Measurements from ENCODE around the gene GAPDHS. TPM values are rescaled to one million over a fixed set of nuclear protein-coding genes. Genes with fewer than 3 reads are reported as not detected.

Gene GAPDHS
- total RNA-seq, 1 donor from 2014 or later, result not detected

DNA sequence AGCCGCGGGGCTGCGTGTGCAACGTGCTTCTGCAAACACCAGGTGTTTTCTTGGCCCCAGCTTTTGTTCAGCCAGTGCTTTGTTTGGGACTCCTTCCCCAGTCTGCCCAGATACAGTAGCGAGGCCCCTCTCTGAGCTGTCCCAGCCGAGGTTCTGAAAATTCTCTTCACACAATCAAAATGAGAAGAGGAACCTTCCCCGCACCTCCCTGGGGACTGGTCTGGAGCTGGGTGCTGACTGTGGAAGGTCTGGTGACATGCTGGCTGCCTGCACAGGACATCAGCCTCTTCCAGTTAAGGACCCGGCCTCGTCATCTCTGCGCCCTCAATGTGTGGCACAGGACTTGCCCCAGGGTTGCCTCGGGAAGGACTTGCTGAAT, 26.0 kb downstream of the GAPDHS start:
- TF ChIP-seq, protein P1, sequence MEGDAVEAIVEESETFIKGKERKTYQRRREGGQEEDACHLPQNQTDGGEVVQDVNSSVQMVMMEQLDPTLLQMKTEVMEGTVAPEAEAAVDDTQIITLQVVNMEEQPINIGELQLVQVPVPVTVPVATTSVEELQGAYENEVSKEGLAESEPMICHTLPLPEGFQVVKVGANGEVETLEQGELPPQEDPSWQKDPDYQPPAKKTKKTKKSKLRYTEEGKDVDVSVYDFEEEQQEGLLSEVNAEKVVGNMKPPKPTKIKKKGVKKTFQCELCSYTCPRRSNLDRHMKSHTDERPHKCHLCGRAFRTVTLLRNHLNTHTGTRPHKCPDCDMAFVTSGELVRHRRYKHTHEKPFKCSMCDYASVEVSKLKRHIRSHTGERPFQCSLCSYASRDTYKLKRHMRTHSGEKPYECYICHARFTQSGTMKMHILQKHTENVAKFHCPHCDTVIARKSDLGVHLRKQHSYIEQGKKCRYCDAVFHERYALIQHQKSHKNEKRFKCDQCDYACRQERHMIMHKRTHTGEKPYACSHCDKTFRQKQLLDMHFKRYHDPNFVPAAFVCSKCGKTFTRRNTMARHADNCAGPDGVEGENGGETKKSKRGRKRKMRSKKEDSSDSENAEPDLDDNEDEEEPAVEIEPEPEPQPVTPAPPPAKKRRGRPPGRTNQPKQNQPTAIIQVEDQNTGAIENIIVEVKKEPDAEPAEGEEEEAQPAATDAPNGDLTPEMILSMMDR (IDR thresholded peaks at IDR 0.05), result no peak
- Mint-ChIP-seq H3K9me3 (no peaks in the 10 kb centered on the region), H3K27ac (no peak overlapping the region), H3K27me3 (peaks cover 58% of the 10 kb centered on the region), H3K36me3 (ENCODE audit: low read depth) (no peaks in the 10 kb centered on the region), H3K4me3 (peak overlapping the region; percentile 51), H3K4me1 (peaks cover 24% of the 10 kb centered on the region)
- ATAC-seq (ENCODE audit: low read depth) (peak; percentile 89), DNase-seq (peak; percentile 34)
- CTCF ChIA-PET, result interaction anchor here (0.8 kb wide), 1 partner anchor 12 kb away, joined by 3 read pairs; no protein-coding TSS in a partner anchor
- intact Hi-C loops (cut with micrococcal nuclease), result no loop called here
- POLR2A ChIA-PET, result interaction anchor here (0.6 kb wide), 1 partner anchor 930 kb away, joined by 3 read pairs; no protein-coding TSS in a partner anchor

DNA sequence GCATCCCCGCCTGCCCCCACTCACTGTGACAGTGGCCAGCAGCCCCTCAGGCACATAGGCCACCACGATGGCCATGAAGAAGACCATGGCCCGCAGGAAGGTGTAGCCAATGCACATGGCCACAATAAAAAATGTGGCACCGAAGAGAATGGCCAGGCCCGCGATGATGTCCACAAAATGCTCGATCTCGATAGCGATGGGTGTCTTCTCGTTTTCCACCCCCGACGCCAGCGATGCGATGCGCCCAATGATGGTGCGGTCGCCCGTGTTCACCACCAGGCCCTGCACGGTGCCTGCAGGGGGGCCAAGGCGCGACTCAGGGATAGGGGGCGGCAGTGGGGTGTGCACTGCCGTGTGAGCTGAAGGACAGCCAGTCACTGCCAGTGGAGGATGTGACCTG, 26.5 kb downstream of the GAPDHS start:
- ChIA-PET CTCF (interaction anchor here (0.8 kb wide), 1 partner anchor 12 kb away, joined by 3 read pairs; no protein-coding TSS in a partner anchor), POLR2A (no interaction called here)
- no peak for ATAC-seq (ENCODE audit: low read depth)
- H3K27me3 Mint-ChIP-seq, result peaks cover 58% of the 10 kb centered on the region
- intact Hi-C loops (cut with micrococcal nuclease), result no loop called here
- peaks cover 24% of the 10 kb centered on the region for H3K4me1 Mint-ChIP-seq
- DNase-seq, result no peak
- TF ChIP-seq, protein P1 (IDR thresholded peaks at IDR 0.05), result no peak
- no peak overlapping the region for H3K27ac Mint-ChIP-seq
- no peak overlapping the region for H3K4me3 Mint-ChIP-seq
- H3K36me3 Mint-ChIP-seq (ENCODE audit: low read depth), result no peaks in the 10 kb centered on the region
- no peaks in the 10 kb centered on the region for H3K9me3 Mint-ChIP-seq

DNA sequence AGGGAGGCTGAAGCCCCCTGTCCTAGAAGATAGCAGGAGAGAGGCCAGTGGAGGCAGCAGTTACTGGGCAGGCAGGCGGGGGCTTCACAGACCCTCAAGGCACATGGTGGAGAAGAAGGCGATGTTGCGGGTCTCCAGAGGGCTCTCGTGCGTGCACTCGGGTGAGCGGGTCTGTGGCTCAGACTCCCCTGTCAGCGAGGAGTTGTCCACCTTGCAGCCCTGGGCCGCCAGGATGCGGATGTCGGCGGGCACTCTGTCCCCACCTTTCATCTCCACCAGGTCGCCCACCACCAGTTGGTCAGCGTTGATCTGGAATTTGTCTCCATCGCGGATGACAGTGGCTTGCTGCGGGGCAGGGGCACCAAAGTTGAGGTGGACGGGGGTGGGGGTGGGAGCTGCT, 27.0 kb downstream of the GAPDHS start:
- Mint-ChIP-seq H3K4me3 (no peak overlapping the region), H3K36me3 (ENCODE audit: low read depth) (no peaks in the 10 kb centered on the region), H3K4me1 (peaks cover 24% of the 10 kb centered on the region), H3K27ac (no peak overlapping the region), H3K9me3 (no peaks in the 10 kb centered on the region), H3K27me3 (peaks cover 59% of the 10 kb centered on the region)
- no peak for ATAC-seq (ENCODE audit: low read depth)
- ChIA-PET CTCF (no interaction called here), POLR2A (no interaction called here)
- intact Hi-C loops (cut with micrococcal nuclease), result no loop called here
- DNase-seq, result no peak
- TF ChIP-seq, protein P1 (IDR thresholded peaks at IDR 0.05), result no peak

DNA sequence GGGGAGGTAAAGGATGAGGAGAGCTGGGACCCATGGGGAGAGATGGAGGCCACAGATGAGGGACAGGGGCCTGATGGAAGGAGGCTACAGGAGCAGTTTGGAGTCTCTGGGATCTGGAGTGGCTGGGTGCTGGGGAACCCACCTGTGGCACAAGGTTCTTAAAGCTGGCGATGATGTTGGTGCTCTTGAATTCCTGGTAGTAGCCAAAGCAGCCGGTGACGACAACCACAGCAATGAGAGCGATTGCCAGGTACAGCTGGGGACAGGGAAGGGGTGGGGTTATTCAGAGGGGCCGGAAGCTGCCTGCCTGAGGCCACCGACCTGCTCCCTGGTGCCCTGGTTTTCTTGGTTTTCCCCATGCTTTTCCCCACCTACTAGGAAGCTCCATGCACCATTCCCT, 27.4 kb downstream of the GAPDHS start:
- DNase-seq (no peak), ATAC-seq (ENCODE audit: low read depth) (no peak)
- POLR2A ChIA-PET, result no interaction called here
- no peaks in the 10 kb centered on the region for H3K36me3 Mint-ChIP-seq (ENCODE audit: low read depth)
- H3K4me1 Mint-ChIP-seq, result peaks cover 24% of the 10 kb centered on the region
- no peaks in the 10 kb centered on the region for H3K9me3 Mint-ChIP-seq
- TF ChIP-seq, protein P1 (IDR thresholded peaks at IDR 0.05), result no peak
- H3K4me3 Mint-ChIP-seq, result no peak overlapping the region
- H3K27ac Mint-ChIP-seq, result no peak overlapping the region
- H3K27me3 Mint-ChIP-seq, result peaks cover 63% of the 10 kb centered on the region
- intact Hi-C loops (cut with micrococcal nuclease), result no loop called here
- CTCF ChIA-PET, result no interaction called here

DNA sequence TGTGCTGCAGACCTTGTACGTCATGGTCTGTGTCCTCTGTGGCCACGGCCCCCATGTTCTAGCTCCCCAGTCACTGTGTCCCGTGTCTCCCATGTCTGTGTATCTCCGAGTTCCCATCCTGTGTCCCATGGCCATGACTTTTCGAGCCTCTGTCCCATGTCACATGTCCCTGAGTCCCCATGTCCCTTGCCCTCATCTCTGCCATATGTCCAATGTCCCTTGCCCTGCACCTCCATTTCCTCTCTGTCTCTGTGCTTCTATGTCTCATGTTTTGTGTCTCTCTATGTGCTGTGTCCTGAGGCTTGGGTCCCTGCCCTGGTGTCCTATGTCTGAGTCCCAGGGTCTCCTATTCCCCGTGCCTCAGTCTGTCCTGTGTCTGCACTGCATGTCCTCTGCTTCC, 28.2 kb downstream of the GAPDHS start:
- no peak overlapping the region for H3K27ac Mint-ChIP-seq
- no peaks in the 10 kb centered on the region for H3K9me3 Mint-ChIP-seq
- peaks cover 21% of the 10 kb centered on the region for H3K4me1 Mint-ChIP-seq
- H3K27me3 Mint-ChIP-seq, result peaks cover 57% of the 10 kb centered on the region
- no peaks in the 10 kb centered on the region for H3K36me3 Mint-ChIP-seq (ENCODE audit: low read depth)
- TF ChIP-seq, protein P1 (IDR thresholded peaks at IDR 0.05), result no peak
- intact Hi-C loops (cut with micrococcal nuclease), result no loop called here
- no peak for DNase-seq
- H3K4me3 Mint-ChIP-seq, result no peak overlapping the region
- ChIA-PET POLR2A (no interaction called here), CTCF (no interaction called here)
- ATAC-seq (ENCODE audit: low read depth), result no peak

Data from activated B cell treated with CpG ODN at 0.5 μM for 24 hours (primary cell).